GM21737 (cell line): ENCODE measurements around the gene ALDOA.
"Not testable (repeated sequence)": the region's sequence is repeated elsewhere in the genome, so short reads cannot be mapped to it uniquely, and the experiment has no call there.

Experiments
- ATAC-seq: cut with Tn5 transposase; IDR thresholded peaks from one replicate; pipeline ENCODE4 v1.9.1; 2021; ENCODE audit warnings: mild to moderate bottlenecking, moderate library complexity; ENCODE audit not compliant: unreplicated experiment

Gene ALDOA

DNA sequence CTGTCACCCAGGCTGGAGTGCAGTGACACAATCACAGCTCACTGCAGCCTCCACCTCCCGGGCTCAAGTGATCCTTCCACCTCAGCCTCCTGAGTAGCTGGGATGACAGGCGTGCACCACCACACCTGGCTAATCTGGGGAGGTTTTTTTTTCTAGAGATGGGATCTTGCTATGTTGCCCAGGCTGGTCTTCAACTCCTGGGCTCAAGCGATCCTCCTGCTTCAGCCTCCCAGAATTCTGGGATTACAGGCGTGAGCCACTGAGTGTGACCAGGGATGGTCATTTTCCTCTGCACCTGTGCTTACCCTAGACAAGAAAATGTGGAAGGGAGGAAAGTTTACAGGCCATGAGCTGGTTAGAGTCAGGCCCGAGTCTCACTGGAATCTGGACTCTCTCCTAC lies 24.9 kb upstream of the ALDOA start:
- ATAC-seq: not testable (repeated sequence)

DNA sequence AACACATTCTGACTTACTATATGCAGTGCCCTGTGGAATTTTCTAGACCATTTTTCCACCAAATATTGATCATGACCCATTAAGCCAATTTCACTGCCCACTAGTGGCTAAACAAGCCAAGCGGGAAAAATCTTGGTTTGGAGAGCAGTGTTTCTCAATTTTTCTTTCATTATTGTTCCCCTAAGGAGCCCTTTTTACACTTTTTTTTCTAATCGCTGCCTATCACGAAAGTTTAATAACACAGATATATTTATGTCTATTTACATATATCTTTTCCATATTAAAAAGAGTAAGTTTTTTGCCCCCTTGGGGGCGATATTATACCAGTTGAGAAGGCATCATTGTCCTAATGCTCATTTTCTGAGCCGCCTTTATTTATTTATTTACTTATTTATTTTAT lies 23.7 kb upstream of the ALDOA start:
- ATAC-seq: no peak

DNA sequence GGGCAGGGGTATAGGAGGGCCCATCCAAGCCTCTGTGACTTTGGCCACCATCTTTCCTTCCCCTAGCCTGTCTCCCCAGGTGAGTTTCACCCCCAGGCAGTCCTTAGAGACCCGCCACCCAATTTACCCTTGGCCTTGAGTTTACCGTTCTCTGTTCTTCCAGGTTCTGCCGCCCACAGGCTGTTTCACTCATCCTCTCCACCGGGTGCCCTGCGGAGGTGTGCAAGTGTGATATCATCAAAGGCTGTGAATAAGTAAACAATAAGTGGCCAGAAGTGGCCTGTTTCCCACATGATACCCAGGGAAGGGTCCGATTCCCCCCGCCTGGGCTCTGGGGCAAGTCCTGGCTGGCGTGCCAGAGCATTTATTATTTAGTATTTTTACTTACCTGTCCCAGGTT lies 19.4 kb upstream of the ALDOA start:
- no peak for ATAC-seq

DNA sequence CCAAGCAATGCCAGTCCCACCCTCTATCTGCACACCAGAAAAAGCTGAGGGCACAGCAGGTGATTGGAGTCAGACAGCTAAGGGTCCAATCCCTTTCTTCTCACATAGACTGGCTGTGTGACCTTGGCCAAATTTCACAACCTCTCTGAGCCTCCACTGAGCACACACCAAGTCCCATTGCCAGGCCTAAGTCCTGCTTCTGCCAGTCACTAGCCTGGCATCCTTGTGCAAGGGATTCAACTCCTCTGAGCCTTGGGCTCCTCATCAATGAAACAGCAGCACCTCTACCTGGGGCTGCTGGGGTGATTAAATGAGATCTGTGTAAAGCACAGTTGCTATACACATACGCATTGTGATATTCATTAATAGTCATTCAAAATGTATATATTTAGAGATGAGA lies 19.0 kb upstream of the ALDOA start:
- ATAC-seq: no peak

DNA sequence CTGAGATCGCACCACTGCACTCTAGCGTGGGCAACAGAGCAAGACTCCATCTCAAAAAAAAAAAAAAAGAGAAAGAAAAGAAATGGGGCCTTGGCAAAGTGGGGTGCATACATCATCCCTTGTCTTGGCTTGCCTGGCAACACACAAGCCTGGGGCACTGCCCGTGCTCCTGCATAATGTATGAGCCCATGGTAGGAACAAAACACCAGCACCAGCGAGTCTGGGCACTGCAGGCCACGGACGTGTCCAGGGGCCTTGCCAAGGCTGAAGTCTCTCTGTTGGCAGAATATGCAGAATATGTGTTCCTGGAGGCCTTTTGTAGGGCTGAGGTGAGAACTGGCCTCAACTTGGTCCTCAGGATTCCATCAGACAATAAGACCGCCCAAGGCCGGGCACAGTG lies 15.7 kb upstream of the ALDOA start:
- no peak for ATAC-seq

DNA sequence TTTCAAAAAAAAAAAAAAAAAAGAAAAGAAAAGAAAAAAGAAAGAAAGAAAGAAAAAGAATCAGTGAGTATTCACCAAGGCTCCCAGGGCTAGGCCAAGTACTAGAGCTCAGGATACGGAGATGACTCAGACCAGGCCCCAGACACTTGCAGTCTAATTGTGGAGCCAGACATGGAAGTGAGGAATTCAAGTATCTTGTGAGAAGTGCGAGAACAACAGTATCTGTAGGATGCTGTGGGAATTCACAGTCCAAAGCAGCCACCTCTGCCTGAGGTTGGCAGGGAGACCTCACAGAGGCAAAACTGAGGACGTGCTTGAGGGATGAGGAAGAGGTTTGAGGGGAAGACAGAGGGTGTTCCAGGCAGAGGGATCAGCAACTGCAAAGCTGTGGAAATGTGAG lies 14.0 kb upstream of the ALDOA start:
- no peak for ATAC-seq

DNA sequence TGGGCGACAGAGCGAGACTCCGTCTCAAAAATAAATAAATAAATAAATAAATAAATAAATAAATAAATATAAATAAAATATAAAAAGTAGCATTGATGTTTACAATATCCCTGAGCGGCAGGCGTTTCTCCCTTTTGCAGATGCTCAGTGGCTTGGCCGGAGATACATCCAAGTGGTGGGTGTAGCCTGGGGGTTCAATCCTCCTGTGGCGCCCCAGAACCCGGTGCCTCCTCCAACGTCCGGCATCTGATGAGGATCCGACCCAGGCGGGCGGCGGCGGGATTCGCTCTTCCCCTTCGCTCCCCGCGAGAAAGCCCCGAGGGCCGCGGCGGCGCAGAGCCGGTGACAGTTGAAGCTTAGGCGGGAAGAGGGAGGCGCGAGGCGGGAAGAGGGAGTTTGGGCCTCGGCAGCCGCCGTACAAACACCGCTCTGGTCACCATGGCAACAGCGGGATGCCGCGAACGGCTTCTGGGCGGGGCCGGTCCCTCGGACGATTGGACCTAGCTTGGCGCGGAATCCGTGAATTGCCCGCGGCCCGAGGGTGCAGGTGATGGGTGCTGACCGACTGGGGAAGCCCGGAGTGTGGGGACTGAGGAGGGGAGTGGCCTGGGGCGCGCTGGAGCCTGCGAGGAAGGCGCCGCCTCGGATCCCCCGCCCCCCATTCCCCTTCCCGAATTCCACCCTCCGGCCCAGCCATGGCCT lies 12.7 kb upstream of the ALDOA start:
- ATAC-seq: no peak

DNA sequence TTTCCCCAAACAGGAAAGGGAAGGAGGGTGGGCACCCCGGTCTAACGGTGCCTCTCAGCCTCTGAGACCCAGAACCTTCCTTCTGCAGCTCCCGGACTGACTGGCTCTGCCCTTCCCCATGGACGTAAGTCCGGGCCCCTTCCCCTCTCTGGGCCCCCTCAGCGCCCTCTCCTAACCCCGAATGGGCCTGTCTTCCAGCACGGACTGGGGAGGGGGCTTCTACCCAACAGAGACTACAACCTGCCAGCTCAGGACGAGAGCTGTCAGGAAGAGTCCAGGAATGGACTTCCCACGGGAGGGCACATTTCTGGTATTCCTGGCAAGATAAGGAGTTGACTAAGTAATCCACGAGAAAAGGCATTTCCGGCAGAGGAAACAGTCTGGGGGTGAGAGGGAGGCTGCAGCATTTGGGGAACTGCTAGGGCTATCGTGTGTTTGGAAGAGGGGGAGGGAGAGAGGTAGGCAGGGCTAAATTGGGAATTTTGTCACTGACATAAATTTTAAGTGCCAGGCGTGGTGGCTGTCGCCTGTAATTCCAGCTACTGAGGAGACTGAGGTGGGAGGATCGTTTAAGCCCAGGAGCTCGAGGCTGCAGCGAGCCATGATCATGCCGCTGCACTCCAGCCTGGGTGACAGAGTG lies 12.1 kb upstream of the ALDOA start:
- no peak for ATAC-seq

DNA sequence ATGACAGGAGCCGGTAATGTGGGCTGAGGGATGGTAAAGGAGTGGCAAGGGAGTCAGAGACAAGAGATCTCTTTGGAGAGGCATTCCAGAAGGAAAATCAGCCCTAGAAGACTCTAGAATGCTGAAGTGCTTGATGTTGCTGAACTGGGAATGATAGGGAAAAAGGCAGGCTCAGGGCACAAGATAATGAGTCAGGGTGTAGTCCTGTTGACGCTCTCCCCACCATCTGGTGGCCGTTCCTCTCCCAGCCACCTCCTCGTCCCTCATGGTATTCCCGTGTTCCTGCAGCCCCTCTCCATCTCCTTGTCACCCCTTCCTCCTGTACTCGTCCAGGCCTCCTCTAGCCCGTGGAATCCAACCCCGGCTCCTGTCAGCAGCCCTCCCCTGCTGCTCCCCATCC lies 11.1 kb upstream of the ALDOA start:
- no peak for ATAC-seq

DNA sequence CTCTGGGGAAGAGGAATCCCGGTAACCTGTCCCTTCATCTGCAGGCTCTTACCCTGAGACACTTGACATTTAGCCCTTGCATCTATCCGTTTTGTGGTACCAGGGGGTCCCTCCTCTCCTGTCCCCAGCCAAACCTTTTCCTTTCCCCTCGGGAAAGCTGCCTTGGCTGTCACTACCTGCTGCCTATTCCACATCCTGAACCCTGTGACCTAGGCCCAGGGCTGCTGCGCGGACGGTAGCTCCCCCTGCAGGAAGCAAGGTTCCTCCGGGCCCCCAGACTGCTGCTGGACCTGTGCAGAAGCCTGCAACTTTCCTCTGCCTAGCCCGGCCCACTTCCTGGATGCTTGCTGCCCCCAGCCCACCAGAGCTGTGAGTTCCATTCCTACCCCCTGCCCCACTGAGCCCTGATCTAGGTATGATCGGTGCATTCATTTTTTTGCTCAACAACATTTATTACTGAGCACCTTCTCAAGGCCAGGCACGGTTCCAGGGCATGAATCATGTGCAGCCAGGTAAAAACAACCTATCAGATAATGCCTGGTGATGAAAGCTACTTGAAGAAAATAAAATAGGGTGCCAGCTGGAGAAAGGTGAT lies 10.5 kb upstream of the ALDOA start:
- ATAC-seq: no peak

DNA sequence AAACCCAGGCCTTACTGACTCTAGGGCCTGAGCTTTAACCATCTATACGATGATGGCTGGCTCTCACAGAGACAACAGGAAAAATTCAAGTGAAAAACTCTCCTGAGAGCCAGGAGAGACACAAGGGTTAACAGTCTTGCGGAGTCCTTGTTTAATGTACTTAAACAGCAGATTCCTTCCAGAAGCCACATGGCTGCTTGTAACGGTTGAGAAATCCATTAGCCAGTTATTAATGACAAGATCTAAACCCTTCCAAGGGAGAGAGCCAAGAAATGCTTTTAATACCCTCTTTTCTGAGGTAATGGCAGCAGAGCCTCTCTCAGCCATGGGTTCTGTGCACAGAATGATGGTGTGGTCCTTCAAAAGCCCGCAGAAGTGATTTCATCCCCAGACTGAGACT lies 5.2 kb upstream of the ALDOA start:
- ATAC-seq: no peak

DNA sequence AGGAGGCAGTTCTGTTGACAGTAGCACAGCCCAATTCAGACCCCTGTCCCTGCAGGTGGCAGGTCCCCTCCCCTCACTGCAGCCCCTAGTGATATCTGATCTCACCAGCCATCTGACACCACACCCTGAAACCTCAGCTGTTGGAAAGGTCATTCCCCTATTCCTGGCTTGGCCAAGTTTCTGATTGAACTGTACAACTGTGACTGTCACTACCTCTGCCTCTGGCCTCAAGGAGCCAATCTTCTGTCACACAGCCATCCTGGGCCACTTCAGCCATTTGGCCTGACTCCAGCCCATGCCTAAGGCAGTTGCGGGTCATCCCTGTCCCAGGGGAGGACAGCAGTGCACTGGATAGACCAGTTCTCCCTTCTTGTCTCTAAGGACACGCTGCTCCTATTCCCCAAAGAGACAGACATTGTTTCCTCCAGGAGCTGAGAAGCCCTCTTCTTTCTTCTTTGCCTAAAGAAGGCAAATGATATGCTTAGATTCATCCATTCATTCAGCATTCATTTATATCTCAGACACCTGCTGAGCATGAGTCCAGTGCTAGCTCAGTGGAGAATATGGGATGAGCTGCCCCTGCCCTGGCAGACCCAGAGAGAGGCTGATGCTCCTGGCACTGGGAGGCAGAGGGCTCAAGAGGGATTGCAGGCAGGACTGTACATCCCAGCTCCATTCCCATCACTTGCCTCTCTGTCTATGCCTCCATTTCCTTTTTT lies 4.6 kb upstream of the ALDOA start:
- no peak for ATAC-seq

DNA sequence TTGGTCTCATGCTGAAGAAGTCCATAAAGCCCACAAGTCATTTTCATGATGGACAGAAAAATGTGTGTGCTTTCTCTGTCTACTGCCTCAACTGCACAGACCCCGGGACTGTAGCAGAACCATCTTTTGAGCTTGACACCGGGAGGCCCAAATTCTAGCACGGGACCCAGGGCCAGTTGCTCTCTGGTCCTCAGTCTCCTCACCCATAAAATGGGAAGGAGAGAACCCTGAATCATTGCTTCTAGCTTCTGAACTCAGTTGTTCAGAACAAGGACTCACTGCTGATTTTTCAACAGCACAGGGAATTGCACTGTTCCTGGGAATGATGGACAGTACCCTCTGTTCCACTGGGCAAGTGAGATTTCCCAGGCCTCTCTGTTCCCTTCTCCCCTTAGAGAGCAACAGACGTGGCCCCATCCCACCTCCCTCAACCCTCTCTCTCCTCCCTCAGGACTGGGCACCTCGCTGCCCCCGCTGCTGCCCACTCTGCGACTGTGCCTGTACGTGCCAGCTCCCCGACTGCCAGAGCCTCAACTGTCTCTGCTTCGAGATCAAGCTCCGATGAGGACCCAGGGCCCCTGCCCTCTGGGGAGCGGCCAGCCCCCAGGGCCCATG lies 2.2 kb upstream of the ALDOA start:
- no peak for ATAC-seq

DNA sequence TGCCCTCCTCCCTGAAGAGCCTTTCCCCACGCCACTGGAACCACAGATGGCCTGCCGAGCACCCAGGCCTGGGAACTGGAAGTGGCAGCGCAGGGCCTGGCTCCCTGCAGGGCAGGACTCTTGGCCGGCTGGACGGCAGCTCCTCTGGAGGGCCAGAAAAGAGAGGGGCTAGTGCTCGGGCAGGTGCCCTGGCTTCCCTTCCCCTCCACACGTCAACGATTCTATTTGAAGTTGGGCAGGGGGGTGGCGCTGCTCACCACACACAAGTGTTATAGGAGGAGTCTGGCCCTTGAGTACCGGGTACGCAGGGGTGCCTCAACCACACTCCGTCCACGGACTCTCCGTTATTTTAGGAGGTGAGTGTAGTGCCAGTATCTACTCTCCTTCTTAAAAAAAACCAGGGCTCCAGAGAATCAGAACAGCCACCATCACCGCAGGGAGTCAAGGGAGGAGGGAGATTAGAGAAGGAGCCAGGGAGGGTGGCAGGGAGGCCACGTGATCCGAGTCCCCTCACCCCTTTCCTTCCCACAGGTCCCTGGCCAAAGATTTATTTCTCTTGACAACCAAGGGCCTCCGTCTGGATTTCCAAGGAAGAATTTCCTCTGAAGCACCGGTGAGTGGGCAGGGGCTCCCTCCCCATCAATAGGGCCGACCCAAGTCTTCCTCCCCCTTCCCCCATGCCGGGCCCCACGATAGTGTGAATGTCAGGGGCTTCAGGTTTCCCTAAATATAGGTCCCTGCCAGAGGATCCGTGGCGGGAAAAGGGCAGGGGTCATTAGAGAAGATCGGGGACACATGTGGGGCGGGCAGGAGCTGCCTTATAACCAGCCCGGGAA lies 1.4 kb upstream of the ALDOA start:
- peak; percentile 36 for ATAC-seq

DNA sequence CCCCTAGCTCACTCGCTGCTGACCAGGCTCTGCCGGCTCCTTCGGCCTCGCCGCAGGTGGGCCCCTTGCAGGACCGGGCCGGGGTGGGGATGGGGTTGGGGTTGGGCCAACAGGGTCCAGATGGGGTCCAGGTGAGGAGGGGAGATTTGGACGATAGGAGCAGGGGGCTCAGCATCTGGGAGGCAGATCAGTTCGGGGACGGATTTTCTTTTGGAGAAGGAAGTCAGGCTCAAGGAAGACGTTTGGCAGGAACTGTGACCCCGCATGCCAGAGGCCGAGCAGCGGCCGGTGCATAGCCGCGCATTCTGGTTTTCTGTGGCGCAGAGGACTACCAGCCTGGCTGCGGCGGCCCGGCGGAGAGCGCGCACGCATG lies 845 bp upstream of the ALDOA start:
- no peak for ATAC-seq

DNA sequence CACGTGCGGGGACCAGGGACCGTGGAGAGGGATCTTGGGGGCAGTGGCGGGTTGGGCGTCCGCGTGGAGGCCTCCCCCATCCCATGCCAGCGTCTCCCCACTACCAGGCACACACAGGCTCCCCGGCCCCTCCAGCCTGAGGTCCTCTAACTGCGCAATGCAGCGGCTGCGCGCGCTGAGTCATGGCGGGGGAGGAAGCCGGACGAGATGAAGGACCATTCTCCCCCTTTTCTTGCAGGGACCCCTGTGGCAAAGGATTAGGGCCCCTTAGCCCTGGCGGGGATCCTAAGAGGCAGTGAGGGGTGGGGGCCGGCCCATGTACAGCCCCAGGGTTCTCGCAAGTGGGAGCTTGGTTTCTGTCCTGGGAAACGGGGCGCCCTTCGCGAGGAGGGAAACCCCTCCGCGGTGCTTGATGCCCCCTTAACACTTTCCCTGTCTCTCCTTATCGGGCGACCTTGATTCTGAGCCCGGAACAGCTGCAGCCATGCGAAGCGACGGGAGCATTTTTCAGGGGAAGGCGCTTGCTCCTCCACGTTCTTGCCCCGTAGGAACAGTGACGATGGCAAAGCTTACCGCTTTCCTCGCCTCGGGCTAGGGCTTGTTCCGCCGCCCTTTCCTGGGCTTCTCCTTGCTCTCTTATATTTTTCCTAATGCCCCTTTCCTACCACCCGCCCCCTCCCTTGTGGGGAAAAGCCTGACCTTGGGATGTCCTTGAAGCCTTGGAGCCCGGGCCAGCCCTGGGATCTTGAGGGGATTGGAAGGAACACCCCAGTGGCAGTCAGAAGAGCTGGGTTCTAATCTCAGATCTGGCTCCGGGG lies 592 bp downstream of the ALDOA start:
- no peak for ATAC-seq

DNA sequence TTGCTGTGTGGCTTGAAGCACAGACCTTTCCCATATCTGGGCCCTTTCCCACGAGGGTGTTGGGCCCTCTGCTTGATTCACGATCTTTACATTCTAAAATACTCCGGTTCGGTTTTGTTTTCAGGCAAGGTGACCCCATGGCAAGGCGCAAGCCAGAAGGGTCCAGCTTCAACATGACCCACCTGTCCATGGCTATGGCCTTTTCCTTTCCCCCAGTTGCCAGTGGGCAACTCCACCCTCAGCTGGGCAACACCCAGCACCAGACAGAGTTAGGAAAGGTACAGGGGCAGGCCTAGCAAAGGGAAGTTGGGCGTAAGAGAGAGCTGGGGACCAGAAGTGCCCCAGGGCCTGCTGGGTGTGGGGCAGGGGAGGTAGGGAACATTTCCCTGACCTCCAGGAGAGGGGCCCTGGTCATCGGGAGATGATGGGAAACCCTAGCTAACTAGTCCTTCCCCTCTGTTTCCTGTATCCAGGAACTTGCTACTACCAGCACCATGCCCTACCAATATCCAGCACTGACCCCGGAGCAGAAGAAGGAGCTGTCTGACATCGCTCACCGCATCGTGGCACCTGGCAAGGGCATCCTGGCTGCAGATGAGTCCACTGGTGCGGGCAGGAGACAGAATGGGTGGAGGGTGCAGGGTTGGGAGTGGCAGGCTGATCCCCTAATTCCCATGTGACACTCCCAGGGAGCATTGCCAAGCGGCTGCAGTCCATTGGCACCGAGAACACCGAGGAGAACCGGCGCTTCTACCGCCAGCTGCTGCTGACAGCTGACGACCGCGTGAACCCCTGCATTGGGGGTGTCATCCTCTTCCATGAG lies 1.4 kb downstream of the ALDOA start:
- ATAC-seq: no peak

DNA sequence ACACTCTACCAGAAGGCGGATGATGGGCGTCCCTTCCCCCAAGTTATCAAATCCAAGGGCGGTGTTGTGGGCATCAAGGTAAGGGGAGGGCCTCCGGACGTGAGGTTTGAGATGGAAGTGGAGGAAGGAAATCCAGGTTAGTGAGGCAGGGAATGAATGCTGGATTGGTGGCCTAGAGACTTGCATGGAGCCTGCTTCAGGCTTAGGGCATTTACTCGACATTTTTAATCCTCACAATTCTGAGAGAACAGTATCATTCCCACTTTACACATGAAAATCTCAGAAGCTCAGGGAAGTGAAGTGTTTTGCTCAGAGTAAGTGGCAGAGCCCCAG lies 2.0 kb downstream of the ALDOA start:
- ATAC-seq: no peak

DNA sequence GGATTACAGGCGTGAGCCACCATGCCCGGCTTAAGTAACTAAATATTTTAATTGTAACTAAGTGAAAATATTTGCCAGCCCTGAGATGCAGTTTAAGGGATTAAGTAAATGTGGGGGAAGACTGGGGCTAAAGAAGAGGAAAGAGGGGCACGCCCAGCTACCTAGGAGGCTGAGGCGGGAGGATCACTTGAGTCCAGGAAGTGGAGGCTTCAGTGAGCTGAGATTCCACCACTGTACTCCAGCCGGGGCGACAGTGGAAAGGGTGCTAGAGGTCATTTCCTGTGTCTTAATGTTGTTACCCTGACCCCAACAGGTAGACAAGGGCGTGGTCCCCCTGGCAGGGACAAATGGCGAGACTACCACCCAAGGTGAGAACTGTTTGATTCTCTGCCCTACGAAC lies 2.8 kb downstream of the ALDOA start:
- no peak for ATAC-seq
